Measurements from ENCODE around the gene TAF13.
"Not testable (repeated sequence)": the region's sequence is repeated elsewhere in the genome, so short reads cannot be mapped to it uniquely, and the experiment has no call there.

The TAF13 gene

DNA sequence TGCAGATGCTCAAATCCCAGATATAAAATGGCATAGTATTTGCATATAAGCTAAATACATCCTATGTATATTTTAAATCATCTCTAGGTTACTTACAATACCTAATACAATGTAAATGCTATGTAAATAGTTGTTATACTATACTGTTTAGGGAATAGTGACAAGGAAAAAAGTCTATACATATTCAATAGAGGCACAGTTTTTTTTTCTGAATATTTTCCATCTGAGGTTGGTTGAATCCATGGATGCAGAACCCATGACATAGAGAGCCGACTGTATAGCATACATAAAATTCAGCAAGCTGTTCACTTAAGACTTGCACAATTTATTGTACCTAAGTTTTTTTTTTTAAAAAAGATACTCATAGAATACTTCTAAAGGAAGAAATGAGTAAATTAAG, 6.5 kb downstream of the TAF13 start:
- no peak for DNase-seq (ENCODE audit: extremely low read depth, low read depth)
- H3K4me3 ChIP-seq (replicated peaks; ENCODE audit: low read depth, low read length) = no peak overlapping the region
- TF ChIP-seq, protein P1, sequence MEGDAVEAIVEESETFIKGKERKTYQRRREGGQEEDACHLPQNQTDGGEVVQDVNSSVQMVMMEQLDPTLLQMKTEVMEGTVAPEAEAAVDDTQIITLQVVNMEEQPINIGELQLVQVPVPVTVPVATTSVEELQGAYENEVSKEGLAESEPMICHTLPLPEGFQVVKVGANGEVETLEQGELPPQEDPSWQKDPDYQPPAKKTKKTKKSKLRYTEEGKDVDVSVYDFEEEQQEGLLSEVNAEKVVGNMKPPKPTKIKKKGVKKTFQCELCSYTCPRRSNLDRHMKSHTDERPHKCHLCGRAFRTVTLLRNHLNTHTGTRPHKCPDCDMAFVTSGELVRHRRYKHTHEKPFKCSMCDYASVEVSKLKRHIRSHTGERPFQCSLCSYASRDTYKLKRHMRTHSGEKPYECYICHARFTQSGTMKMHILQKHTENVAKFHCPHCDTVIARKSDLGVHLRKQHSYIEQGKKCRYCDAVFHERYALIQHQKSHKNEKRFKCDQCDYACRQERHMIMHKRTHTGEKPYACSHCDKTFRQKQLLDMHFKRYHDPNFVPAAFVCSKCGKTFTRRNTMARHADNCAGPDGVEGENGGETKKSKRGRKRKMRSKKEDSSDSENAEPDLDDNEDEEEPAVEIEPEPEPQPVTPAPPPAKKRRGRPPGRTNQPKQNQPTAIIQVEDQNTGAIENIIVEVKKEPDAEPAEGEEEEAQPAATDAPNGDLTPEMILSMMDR (IDR thresholded peaks at IDR 0.05; ENCODE audit: low read depth, low read length, missing control alignments) = no peak

DNA sequence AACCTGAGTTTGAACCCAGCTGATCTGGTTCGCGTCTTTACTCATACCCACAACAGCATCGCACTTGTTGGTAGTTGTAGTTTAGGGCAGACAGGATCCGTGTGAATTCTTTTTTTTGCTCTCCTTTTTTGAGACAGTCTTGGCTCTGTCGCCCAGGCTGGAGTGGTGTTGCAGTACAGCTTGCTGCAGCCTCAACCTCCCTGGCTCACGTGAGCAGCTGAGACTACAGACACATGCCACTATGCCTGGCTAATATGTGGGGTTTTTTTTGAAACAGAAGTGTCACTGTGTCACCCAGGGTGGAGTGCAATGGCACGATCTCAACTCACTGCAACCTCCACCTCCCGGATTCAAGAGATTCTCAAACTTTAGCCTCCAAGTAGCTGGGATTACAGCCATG, 7.9 kb downstream of the TAF13 start:
- no peak overlapping the region for H3K4me3 ChIP-seq (replicated peaks; ENCODE audit: low read depth, low read length)
- TF ChIP-seq, protein P1 (IDR thresholded peaks at IDR 0.05; ENCODE audit: low read depth, low read length, missing control alignments) = no peak
- no peak for DNase-seq (ENCODE audit: extremely low read depth, low read depth)

DNA sequence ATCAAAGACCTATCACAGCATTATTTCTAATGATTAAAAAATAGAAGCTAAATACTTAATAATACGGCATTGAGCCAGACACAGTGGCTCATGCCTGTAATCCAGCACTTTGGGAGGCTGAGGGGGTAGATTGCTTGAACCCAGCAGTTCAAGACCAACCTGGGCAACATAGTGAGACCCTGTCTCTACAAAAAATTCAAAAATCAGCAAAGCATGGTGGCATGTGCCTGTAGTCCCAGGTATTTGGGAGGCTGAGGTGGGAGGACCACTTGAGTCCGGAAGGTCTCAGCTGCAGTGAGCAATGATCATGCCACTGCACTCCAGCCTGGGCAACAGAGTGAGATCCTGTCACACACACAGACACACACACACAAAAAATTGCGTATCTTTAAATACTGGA, 10.7 kb downstream of the TAF13 start:
- no peak overlapping the region for H3K4me3 ChIP-seq (replicated peaks; ENCODE audit: low read depth, low read length)
- TF ChIP-seq, protein P1 (IDR thresholded peaks at IDR 0.05; ENCODE audit: low read depth, low read length, missing control alignments) = no peak
- DNase-seq (ENCODE audit: extremely low read depth, low read depth) = no peak

DNA sequence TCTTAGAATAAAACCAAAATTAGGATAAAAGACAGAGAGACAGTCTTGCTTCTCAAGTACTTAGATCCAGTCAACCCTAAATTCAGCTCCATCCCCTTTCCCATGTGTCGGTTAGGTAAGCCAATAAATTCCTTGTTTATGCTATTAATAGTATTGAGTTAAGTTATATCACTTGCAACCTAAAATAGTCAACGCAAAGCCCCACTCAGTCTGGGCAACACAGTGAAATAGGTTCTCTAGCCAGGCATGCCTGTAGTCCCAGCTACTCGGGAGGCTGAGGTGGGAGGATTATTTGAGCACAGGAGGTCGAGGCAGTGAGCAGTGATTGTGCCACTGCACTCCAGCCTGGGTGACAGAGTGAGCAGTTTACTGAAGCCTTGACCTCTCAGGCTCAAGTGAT, 14.6 kb downstream of the TAF13 start:
- DNase-seq (ENCODE audit: extremely low read depth, low read depth) = no peak
- TF ChIP-seq, protein P1 (IDR thresholded peaks at IDR 0.05; ENCODE audit: low read depth, low read length, missing control alignments) = no peak
- no peak overlapping the region for H3K4me3 ChIP-seq (replicated peaks; ENCODE audit: low read depth, low read length)

DNA sequence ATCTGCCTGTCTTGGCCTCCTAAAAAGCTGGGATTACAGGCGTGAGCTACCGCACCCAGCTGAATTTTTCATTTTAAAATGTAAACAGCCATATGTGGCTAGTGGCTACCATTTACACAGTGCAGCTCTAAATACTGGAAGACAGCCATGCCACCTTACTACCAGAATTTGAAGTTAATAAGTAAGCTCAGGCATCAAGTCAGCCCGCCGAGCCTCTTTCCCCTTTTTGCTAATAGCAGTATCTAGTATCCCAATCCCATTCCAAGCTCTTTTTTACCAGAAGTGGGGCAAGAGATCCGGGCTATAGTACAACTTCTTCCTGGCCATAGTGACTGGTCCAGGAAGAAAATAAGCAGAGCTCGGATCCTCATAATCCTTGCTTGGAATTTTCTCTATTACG, 15.1 kb downstream of the TAF13 start:
- DNase-seq (ENCODE audit: extremely low read depth, low read depth) = no peak
- TF ChIP-seq, protein P1 (IDR thresholded peaks at IDR 0.05; ENCODE audit: low read depth, low read length, missing control alignments) = no peak

DNA sequence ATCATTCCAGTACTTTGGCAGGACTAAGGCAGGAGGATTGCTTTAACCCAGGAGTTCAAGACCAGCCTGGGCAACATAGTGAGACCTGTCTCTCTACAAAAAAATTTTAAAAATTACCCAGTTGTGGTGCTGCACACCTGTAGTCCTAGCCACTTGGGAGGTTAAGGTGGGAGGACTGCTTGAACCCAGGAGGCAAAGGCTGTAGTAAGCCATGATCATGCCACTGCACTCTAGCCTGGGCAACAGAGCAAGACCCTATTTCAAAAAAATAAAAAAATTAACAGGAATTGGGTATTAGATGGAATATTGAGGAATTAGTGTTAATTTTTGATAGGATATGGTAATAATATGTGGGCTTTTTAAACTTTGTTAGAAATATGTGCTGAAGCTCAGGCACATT, 16.8 kb downstream of the TAF13 start:
- TF ChIP-seq, protein P1 (IDR thresholded peaks at IDR 0.05; ENCODE audit: low read depth, low read length, missing control alignments) = no peak
- DNase-seq (ENCODE audit: extremely low read depth, low read depth) = no peak
- no peak overlapping the region for H3K4me3 ChIP-seq (replicated peaks; ENCODE audit: low read depth, low read length)

More for the DNA sequence above, 15.1 kb downstream of the TAF13 start:
- H3K4me3 ChIP-seq (replicated peaks; ENCODE audit: low read depth, low read length) = no peak overlapping the region

DNA sequence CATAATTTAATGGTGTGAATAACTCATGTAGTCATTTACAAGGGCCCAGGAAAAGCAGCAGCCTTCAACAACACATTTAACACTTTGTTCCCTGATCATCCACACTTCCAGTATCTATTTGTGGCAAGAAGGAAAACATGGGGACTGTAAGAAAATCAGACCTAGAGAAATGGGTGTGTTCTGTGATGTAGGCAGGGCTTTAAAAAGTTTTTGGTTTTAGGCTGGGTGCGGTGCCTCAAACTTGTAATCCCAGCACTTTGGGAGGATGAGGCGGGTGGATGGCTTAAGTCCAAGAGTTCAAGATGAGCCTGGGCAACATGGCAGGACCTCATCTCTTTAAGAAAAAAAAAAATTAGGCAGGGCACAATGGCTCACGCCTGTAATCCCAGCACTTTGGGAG, 19.7 kb downstream of the TAF13 start:
- DNase-seq (ENCODE audit: extremely low read depth, low read depth) = no peak
- no peak overlapping the region for H3K4me3 ChIP-seq (replicated peaks; ENCODE audit: low read depth, low read length)
- TF ChIP-seq, protein P1 (IDR thresholded peaks at IDR 0.05; ENCODE audit: low read depth, low read length, missing control alignments) = no peak

DNA sequence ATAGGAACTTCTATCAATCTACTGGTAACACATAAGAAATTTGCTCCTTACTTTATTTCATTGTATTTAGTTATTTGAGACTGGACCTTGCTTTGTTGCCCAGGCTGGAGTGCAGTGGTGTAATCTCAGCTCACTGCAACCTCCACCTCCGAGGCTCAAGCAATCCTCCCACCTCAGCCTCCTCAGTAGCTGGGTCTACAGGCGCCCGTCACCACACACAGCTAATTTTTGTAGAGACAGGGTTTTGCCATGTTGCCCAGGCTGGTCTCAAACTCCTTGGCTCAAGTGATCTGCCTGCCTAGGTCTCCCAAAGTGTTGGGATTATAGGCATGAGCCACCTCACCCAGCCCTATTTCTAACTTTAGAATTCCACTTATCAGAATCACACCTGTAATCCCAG, 23.7 kb downstream of the TAF13 start:
- DNase-seq (ENCODE audit: extremely low read depth, low read depth); H3K4me3 ChIP-seq (replicated peaks; ENCODE audit: low read depth, low read length): not testable (repeated sequence)

Measured in HFF-Myc (cell line).